Measurements from ENCODE around the gene PLEKHA4.
A peak's percentile ranks its signal among the peaks of the same experiment; 100 is the strongest.
"Not testable (repeated sequence)": the region's sequence is repeated elsewhere in the genome, so short reads cannot be mapped to it uniquely, and the experiment has no call there.

PLEKHA4 gene

DNA sequence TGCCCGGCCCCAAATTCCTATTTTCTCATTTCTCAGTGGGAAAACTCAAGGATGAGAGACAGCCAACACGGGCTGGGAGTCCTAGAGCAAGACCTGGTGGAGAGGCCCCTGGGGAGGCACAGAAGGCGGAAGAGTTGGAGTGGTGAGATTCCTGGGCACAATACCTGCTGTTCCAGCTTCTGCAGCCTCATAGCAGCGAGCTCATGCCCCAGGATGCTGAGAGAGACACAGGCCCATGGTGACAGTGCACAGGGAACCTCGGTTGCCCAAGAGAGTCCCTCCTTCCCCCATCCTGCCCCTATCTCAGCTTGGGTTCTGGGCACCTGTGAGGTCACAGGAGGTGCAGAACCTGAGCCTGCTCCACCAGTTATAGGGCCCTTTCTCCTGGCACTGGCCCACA is 28.8 kb upstream of the PLEKHA4 start:
- no peak overlapping the region for H2AFZ ChIP-seq
- peaks cover 9% of the 10 kb centered on the region for H3K4me1 ChIP-seq
- H3K27me3 ChIP-seq (ENCODE audit: control insufficient read depth, insufficient read depth, low read length), result no peaks in the 10 kb centered on the region
- TF ChIP-seq, protein P1, sequence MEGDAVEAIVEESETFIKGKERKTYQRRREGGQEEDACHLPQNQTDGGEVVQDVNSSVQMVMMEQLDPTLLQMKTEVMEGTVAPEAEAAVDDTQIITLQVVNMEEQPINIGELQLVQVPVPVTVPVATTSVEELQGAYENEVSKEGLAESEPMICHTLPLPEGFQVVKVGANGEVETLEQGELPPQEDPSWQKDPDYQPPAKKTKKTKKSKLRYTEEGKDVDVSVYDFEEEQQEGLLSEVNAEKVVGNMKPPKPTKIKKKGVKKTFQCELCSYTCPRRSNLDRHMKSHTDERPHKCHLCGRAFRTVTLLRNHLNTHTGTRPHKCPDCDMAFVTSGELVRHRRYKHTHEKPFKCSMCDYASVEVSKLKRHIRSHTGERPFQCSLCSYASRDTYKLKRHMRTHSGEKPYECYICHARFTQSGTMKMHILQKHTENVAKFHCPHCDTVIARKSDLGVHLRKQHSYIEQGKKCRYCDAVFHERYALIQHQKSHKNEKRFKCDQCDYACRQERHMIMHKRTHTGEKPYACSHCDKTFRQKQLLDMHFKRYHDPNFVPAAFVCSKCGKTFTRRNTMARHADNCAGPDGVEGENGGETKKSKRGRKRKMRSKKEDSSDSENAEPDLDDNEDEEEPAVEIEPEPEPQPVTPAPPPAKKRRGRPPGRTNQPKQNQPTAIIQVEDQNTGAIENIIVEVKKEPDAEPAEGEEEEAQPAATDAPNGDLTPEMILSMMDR (IDR thresholded peaks at IDR 0.05), result no peak
- H3K9ac ChIP-seq, result no peak overlapping the region
- H3K36me3 ChIP-seq (ENCODE audit: control insufficient read depth, insufficient read depth, low read length), result no peaks in the 10 kb centered on the region
- H3K4me3 ChIP-seq (ENCODE audit: low read depth, low read length), result no peak overlapping the region
- no peak overlapping the region for H3K4me2 ChIP-seq (ENCODE audit: low read length)
- H3K79me2 ChIP-seq, result peaks cover 14% of the 10 kb centered on the region
- no peaks in the 10 kb centered on the region for H3K9me3 ChIP-seq (ENCODE audit: control insufficient read depth, low read length)
- no peak overlapping the region for H3K27ac ChIP-seq

DNA sequence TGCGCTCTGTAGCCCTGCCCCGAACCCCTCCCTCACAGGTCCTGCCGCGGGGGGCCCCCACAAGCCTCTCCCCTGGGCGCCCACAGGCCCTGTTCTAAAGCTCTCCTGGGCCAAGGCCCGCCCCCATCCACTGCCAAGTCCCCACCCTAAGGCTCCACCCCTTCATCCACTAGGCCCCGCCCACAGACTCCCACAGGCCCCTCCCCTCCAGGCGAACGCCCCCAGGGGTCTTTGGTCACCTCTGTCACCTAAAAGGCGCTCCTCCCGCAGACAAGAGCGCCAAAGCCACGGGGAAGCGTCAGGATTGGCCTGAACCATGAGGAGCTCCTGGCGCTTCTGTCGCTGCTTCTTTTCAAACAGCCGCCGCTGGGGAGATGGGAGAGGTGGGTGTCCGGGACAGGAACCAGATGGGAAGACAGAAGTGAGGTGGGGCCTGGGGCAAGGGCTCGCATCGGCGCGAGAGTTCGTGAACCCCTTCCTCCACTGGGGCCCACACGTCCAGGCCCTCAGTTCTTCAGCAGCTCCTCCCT is 27.8 kb upstream of the PLEKHA4 start:
- H3K27ac ChIP-seq, result peak overlapping the region; percentile 13
- no peaks in the 10 kb centered on the region for H3K9me3 ChIP-seq (ENCODE audit: control insufficient read depth, low read length)
- no peaks in the 10 kb centered on the region for H3K27me3 ChIP-seq (ENCODE audit: control insufficient read depth, insufficient read depth, low read length)
- H3K79me2 ChIP-seq, result peaks cover 5% of the 10 kb centered on the region
- H3K4me2 ChIP-seq (ENCODE audit: low read length), result no peak overlapping the region
- H3K9ac ChIP-seq, result no peak overlapping the region
- no peaks in the 10 kb centered on the region for H3K36me3 ChIP-seq (ENCODE audit: control insufficient read depth, insufficient read depth, low read length)
- no peak overlapping the region for H3K4me3 ChIP-seq (ENCODE audit: low read depth, low read length)
- TF ChIP-seq, protein P1 (IDR thresholded peaks at IDR 0.05), result no peak
- H2AFZ ChIP-seq, result peak overlapping the region; percentile 46
- peaks cover under 1% of the 10 kb centered on the region for H3K4me1 ChIP-seq

DNA sequence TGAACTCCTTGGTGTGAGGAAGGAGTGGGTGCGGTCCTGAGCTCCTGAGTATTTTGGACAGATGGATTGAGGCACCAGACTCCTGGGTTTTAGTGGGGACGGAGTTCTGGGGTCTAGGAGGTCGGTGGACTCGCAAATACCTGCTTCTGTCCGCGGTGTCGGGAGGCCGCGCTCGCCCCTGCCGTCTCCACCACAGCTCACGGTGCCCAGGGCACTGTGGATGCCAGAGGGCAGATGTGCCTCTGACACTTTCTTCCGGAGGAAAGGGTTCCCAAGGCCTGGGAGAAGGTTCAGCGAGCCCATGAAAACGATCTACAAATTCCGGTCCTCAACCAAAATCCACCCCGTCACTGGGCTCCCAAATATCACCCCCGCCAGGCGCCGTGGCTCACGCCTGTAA is 26.8 kb upstream of the PLEKHA4 start:
- Histone ChIP-seq H3K27me3 (ENCODE audit: control insufficient read depth, insufficient read depth, low read length) (no peaks in the 10 kb centered on the region), H3K4me2 (ENCODE audit: low read length) (no peak overlapping the region), H3K79me2 (no peaks in the 10 kb centered on the region), H3K9ac (no peak overlapping the region), H3K4me1 (no peaks in the 10 kb centered on the region), H3K9me3 (ENCODE audit: control insufficient read depth, low read length) (no peaks in the 10 kb centered on the region), H3K27ac (no peak overlapping the region), H3K36me3 (ENCODE audit: control insufficient read depth, insufficient read depth, low read length) (no peaks in the 10 kb centered on the region), H2AFZ (no peak overlapping the region), H3K4me3 (ENCODE audit: low read depth, low read length) (no peak overlapping the region)
- TF ChIP-seq, protein P1 (IDR thresholded peaks at IDR 0.05), result no peak

DNA sequence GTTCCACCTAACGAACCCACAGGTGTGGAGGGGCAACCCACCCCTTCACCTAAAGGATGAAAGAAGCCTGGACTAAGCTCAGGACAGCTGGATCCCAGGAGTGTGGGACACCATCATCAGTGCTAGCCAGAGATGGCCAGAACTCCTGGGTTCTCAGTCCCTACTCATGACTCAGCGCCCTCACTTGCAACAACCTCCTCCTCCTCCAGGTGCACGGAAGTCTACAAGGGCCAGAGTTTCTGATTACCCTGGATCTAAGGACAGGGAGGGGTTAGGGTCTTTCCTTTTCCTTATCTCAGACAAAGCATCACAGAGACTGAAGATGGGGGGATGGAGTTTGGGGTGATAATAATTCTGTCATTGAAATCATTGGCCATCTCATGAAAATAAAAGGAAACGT is 22.1 kb upstream of the PLEKHA4 start:
- Histone ChIP-seq H3K9me3 (ENCODE audit: control insufficient read depth, low read length) (no peaks in the 10 kb centered on the region), H3K4me1 (no peaks in the 10 kb centered on the region), H3K79me2 (no peaks in the 10 kb centered on the region), H2AFZ (no peak overlapping the region), H3K9ac (no peak overlapping the region), H3K27me3 (ENCODE audit: control insufficient read depth, insufficient read depth, low read length) (no peaks in the 10 kb centered on the region), H3K27ac (no peak overlapping the region), H3K36me3 (ENCODE audit: control insufficient read depth, insufficient read depth, low read length) (no peaks in the 10 kb centered on the region), H3K4me2 (ENCODE audit: low read length) (no peak overlapping the region), H3K4me3 (ENCODE audit: low read depth, low read length) (no peak overlapping the region)
- TF ChIP-seq, protein P1 (IDR thresholded peaks at IDR 0.05), result no peak

DNA sequence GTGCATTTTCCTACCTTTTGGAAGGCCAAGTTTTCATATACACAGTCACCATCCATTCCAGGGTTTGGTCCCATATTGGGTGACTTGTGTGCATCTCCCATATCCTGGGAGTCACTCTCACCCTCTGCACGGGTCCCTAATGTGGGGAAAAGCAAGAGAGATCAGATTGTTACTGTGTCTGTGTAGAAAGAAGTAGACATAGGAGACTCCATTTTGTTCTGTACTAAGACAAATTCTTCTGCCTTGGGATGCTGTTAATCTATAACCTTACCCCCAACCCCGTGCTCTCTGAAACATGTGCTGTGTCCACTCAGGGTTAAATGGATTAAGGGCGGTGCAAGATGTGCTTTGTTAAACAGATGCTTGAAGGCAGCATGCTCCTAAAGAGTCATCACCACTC is 21.1 kb upstream of the PLEKHA4 start:
- not testable (repeated sequence) for H3K36me3 ChIP-seq (ENCODE audit: control insufficient read depth, insufficient read depth, low read length); H3K4me3 ChIP-seq (ENCODE audit: low read depth, low read length); H3K4me2 ChIP-seq (ENCODE audit: low read length); H3K27ac ChIP-seq; H3K79me2 ChIP-seq; H3K9me3 ChIP-seq (ENCODE audit: control insufficient read depth, low read length); H3K9ac ChIP-seq; H2AFZ ChIP-seq; H3K4me1 ChIP-seq; H3K27me3 ChIP-seq (ENCODE audit: control insufficient read depth, insufficient read depth, low read length)
